ENCODE measurements around the gene DLGAP5.

The DLGAP5 gene

GRCh38 chr14:55191203-55192053 lies at the start of gene DLGAP5:
DLGAP5 (minus strand) TSS chr14:55191585; CDS start chr14:55189179, 2,406 bp downstream.
- Mint-ChIP-seq H3K4me3 (peak within 1 kb of the TSS; percentile 84), H3K36me3 (no peaks in the 10 kb centered on the region), H3K27ac (peak within 1 kb of the TSS; percentile 76), H3K9me3 (no peaks in the 10 kb centered on the region), H3K4me1 (peaks cover 18% of the 10 kb centered on the region), H3K27me3 (no peaks in the 10 kb centered on the region)

GRCh38 chr14:55240526-55241178 lies 49.3 kb upstream of the DLGAP5 start:
- Mint-ChIP-seq H3K36me3 (no peaks in the 10 kb centered on the region), H3K27me3 (no peaks in the 10 kb centered on the region), H3K4me3 (no peak overlapping the region), H3K4me1 (peaks cover 2% of the 10 kb centered on the region), H3K9me3 (no peaks in the 10 kb centered on the region), H3K27ac (no peak overlapping the region)

GRCh38 chr14:55239320-55239719 lies 47.9 kb upstream of the DLGAP5 start:
- H3K36me3 Mint-ChIP-seq: no peaks in the 10 kb centered on the region
- no peaks in the 10 kb centered on the region for H3K9me3 Mint-ChIP-seq
- H3K4me3 Mint-ChIP-seq: no peak overlapping the region
- H3K4me1 Mint-ChIP-seq: no peaks in the 10 kb centered on the region
- H3K27ac Mint-ChIP-seq: no peak overlapping the region
- H3K27me3 Mint-ChIP-seq: peaks cover 1% of the 10 kb centered on the region

GRCh38 chr14:55238019-55238680 lies 46.8 kb upstream of the DLGAP5 start:
- Mint-ChIP-seq H3K9me3 (no peaks in the 10 kb centered on the region), H3K36me3 (no peaks in the 10 kb centered on the region), H3K27me3 (peaks cover 1% of the 10 kb centered on the region), H3K4me3 (no peak overlapping the region), H3K4me1 (no peaks in the 10 kb centered on the region), H3K27ac (no peak overlapping the region)

GRCh38 chr14:55233591-55233990 lies 42.2 kb upstream of the DLGAP5 start:
- Mint-ChIP-seq H3K9me3 (no peaks in the 10 kb centered on the region), H3K27me3 (peaks cover 1% of the 10 kb centered on the region), H3K36me3 (no peaks in the 10 kb centered on the region), H3K4me3 (no peak overlapping the region), H3K4me1 (no peaks in the 10 kb centered on the region), H3K27ac (no peak overlapping the region)

- Mint-ChIP-seq H3K27ac (no peak overlapping the region), H3K4me1 (no peaks in the 10 kb centered on the region), H3K27me3 (peaks cover 3% of the 10 kb centered on the region), H3K9me3 (peaks cover 9% of the 10 kb centered on the region), H3K4me3 (no peak overlapping the region), H3K36me3 (peaks cover 3% of the 10 kb centered on the region)
Observed at GRCh38 chr14:55228261-55228660, 36.9 kb upstream of the DLGAP5 start.

- Mint-ChIP-seq H3K9me3 (peaks cover 9% of the 10 kb centered on the region), H3K4me1 (no peaks in the 10 kb centered on the region), H3K27ac (no peak overlapping the region), H3K4me3 (no peak overlapping the region), H3K27me3 (peaks cover 6% of the 10 kb centered on the region), H3K36me3 (peaks cover 3% of the 10 kb centered on the region)
Observed at GRCh38 chr14:55223364-55223763, 32.0 kb upstream of the DLGAP5 start.

GRCh38 chr14:55221968-55222367 lies 30.6 kb upstream of the DLGAP5 start:
- no peaks in the 10 kb centered on the region for H3K4me1 Mint-ChIP-seq
- no peaks in the 10 kb centered on the region for H3K36me3 Mint-ChIP-seq
- H3K27me3 Mint-ChIP-seq: peaks cover 3% of the 10 kb centered on the region
- no peak overlapping the region for H3K27ac Mint-ChIP-seq
- no peak overlapping the region for H3K4me3 Mint-ChIP-seq
- peaks cover 8% of the 10 kb centered on the region for H3K9me3 Mint-ChIP-seq

GRCh38 chr14:55221186-55221585 lies 29.8 kb upstream of the DLGAP5 start:
- Mint-ChIP-seq H3K27me3 (peaks cover 3% of the 10 kb centered on the region), H3K27ac (no peak overlapping the region), H3K4me1 (no peaks in the 10 kb centered on the region), H3K36me3 (no peaks in the 10 kb centered on the region), H3K4me3 (no peak overlapping the region), H3K9me3 (peaks cover under 1% of the 10 kb centered on the region)

GRCh38 chr14:55220230-55220629 lies 28.8 kb upstream of the DLGAP5 start:
- peaks cover 3% of the 10 kb centered on the region for H3K27me3 Mint-ChIP-seq
- no peak overlapping the region for H3K4me3 Mint-ChIP-seq
- H3K9me3 Mint-ChIP-seq: no peaks in the 10 kb centered on the region
- H3K4me1 Mint-ChIP-seq: no peaks in the 10 kb centered on the region
- H3K27ac Mint-ChIP-seq: no peak overlapping the region
- no peaks in the 10 kb centered on the region for H3K36me3 Mint-ChIP-seq

- H3K36me3 Mint-ChIP-seq: no peaks in the 10 kb centered on the region
- peaks cover 5% of the 10 kb centered on the region for H3K4me1 Mint-ChIP-seq
- no peaks in the 10 kb centered on the region for H3K9me3 Mint-ChIP-seq
- no peak overlapping the region for H3K27ac Mint-ChIP-seq
- H3K27me3 Mint-ChIP-seq: no peaks in the 10 kb centered on the region
- no peak overlapping the region for H3K4me3 Mint-ChIP-seq
Observed at GRCh38 chr14:55212634-55213033, 21.2 kb upstream of the DLGAP5 start.

- H3K9me3 Mint-ChIP-seq: no peaks in the 10 kb centered on the region
- H3K36me3 Mint-ChIP-seq: no peaks in the 10 kb centered on the region
- no peaks in the 10 kb centered on the region for H3K27me3 Mint-ChIP-seq
- H3K4me1 Mint-ChIP-seq: no peaks in the 10 kb centered on the region
- no peak overlapping the region for H3K27ac Mint-ChIP-seq
- no peak overlapping the region for H3K4me3 Mint-ChIP-seq
Observed at GRCh38 chr14:55207832-55208231, 16.4 kb upstream of the DLGAP5 start.

GRCh38 chr14:55206175-55206693 lies 14.8 kb upstream of the DLGAP5 start:
- Mint-ChIP-seq H3K27me3 (peaks cover 2% of the 10 kb centered on the region), H3K27ac (no peak overlapping the region), H3K4me3 (no peak overlapping the region), H3K36me3 (no peaks in the 10 kb centered on the region), H3K4me1 (no peaks in the 10 kb centered on the region), H3K9me3 (no peaks in the 10 kb centered on the region)

- no peaks in the 10 kb centered on the region for H3K9me3 Mint-ChIP-seq
- no peaks in the 10 kb centered on the region for H3K36me3 Mint-ChIP-seq
- no peaks in the 10 kb centered on the region for H3K4me1 Mint-ChIP-seq
- H3K27ac Mint-ChIP-seq: no peak overlapping the region
- H3K4me3 Mint-ChIP-seq: no peak overlapping the region
- peaks cover 6% of the 10 kb centered on the region for H3K27me3 Mint-ChIP-seq
Observed at GRCh38 chr14:55201219-55202101, 10.1 kb upstream of the DLGAP5 start.

GRCh38 chr14:55200651-55201050 lies 9.3 kb upstream of the DLGAP5 start:
- no peaks in the 10 kb centered on the region for H3K4me1 Mint-ChIP-seq
- no peak overlapping the region for H3K27ac Mint-ChIP-seq
- no peaks in the 10 kb centered on the region for H3K9me3 Mint-ChIP-seq
- H3K4me3 Mint-ChIP-seq: no peak overlapping the region
- H3K36me3 Mint-ChIP-seq: no peaks in the 10 kb centered on the region
- peaks cover 6% of the 10 kb centered on the region for H3K27me3 Mint-ChIP-seq
